H9 (cell line): ENCODE measurements around the gene NCOR2. TPM values are rescaled to one million over a fixed set of nuclear protein-coding genes. Genes with fewer than 3 reads are reported as not detected.
"Not testable (repeated sequence)": the region's sequence is repeated elsewhere in the genome, so short reads cannot be mapped to it uniquely, and the experiment has no call there.

Experiments
- DNase-seq: peaks from one replicate; pipeline ENCODE4 v3.0.0-alpha.2; 2017
- H2AFZ ChIP-seq: one replicate; pipeline ENCODE4 v1.6.1; 2013; ENCODE audit warnings: mild to moderate bottlenecking, low read length, control low read depth, moderate library complexity
- H2AK5ac ChIP-seq: 2 replicates; pipeline ENCODE4 v1.6.1; 2013; ENCODE audit warnings: low read length, control low read depth, mixed read lengths; ENCODE audit not compliant: insufficient read length
- H2BK120ac ChIP-seq: one replicate; pipeline ENCODE4 v1.6.1; 2013; ENCODE audit warnings: low read depth, mild to moderate bottlenecking, low read length, control low read depth, inconsistent platforms; ENCODE audit not compliant: poor library complexity, severe bottlenecking
- H2BK12ac ChIP-seq: 2 replicates; pipeline ENCODE4 v1.6.1; 2013; ENCODE audit warnings: low read length, control low read depth, mixed read lengths, low read depth; ENCODE audit not compliant: insufficient read length
- H2BK15ac ChIP-seq: 2 replicates; pipeline ENCODE4 v1.6.1; 2013; ENCODE audit warnings: low read depth, low read length, control low read depth
- H2BK20ac ChIP-seq: one replicate; pipeline ENCODE4 v1.6.1; 2013; ENCODE audit warnings: low read depth, mild to moderate bottlenecking, low read length, control low read depth, inconsistent platforms; ENCODE audit not compliant: poor library complexity, severe bottlenecking
- H2BK5ac ChIP-seq: 2 replicates; pipeline ENCODE4 v1.6.1; 2013; ENCODE audit warnings: low read length, control low read depth, mixed read lengths; ENCODE audit not compliant: insufficient read length
- H3K14ac ChIP-seq: 2 replicates; pipeline ENCODE4 v1.6.1; 2013; ENCODE audit warnings: low read length, control low read depth; ENCODE audit not compliant: insufficient read depth
- H3K18ac ChIP-seq: 2 replicates; pipeline ENCODE4 v1.6.1; 2013; ENCODE audit warnings: low read depth, mild to moderate bottlenecking, mixed read lengths, low read length, control low read depth; ENCODE audit not compliant: insufficient read length
- H3K23ac ChIP-seq: 2 replicates; pipeline ENCODE4 v1.6.1; 2013; ENCODE audit warnings: low read length, control low read depth, mixed read lengths, low read depth; ENCODE audit not compliant: insufficient read length
- H3K23me2 ChIP-seq: 2 replicates; pipeline ENCODE4 v1.6.1; 2013; ENCODE audit warnings: low read depth, mild to moderate bottlenecking, mixed read lengths, low read length, control low read depth; ENCODE audit not compliant: insufficient read length, poor library complexity, severe bottlenecking
- H3K27ac ChIP-seq: 2 replicates; pipeline ENCODE4 v1.5.1; 2013; ENCODE audit warnings: low read length, control low read depth, mixed read lengths, low read depth; ENCODE audit not compliant: insufficient read length
- H3K27me3 ChIP-seq: 2 replicates; pipeline ENCODE4 v1.6.1; 2013; ENCODE audit warnings: low read length, control low read depth, inconsistent platforms; ENCODE audit not compliant: insufficient read depth
- H3K4ac ChIP-seq: 2 replicates; pipeline ENCODE4 v1.6.1; 2013; ENCODE audit warnings: low read depth, mild to moderate bottlenecking, control low read depth, inconsistent platforms, low read length, moderate library complexity
- H3K4me1 ChIP-seq: 2 replicates; pipeline ENCODE4 v1.6.1; 2013; ENCODE audit warnings: low read length, control low read depth, inconsistent platforms; ENCODE audit not compliant: insufficient read depth
- H3K4me2 ChIP-seq: 2 replicates; pipeline ENCODE4 v1.6.1; 2013; ENCODE audit warnings: low read length, control low read depth, mixed read lengths; ENCODE audit not compliant: insufficient read length, insufficient read depth
- H3K56ac ChIP-seq: 2 replicates; pipeline ENCODE4 v1.6.1; 2013; ENCODE audit warnings: low read depth, mild to moderate bottlenecking, mixed read lengths, low read length, control low read depth; ENCODE audit not compliant: insufficient read length
- H3K79me1 ChIP-seq: 2 replicates; pipeline ENCODE4 v1.6.1; 2013; ENCODE audit warnings: low read depth, mild to moderate bottlenecking, moderate library complexity, low read length, control low read depth, inconsistent platforms; ENCODE audit not compliant: insufficient read depth, poor library complexity, severe bottlenecking
- H3K79me2 ChIP-seq: 2 replicates; pipeline ENCODE4 v1.6.1; 2013; ENCODE audit warnings: low read length, control low read depth, inconsistent platforms; ENCODE audit not compliant: insufficient read depth
- H3K9ac ChIP-seq: 2 replicates; pipeline ENCODE4 v1.6.1; 2013; ENCODE audit warnings: low read length, control low read depth, mixed read lengths; ENCODE audit not compliant: insufficient read length; ENCODE audit errors: extremely low read depth
- H3K9me3 ChIP-seq: one replicate; pipeline ENCODE4 v1.6.1; 2013; ENCODE audit warnings: low read depth, low read length, inconsistent platforms; ENCODE audit not compliant: control insufficient read depth
- H3T11ph ChIP-seq: one replicate; pipeline ENCODE4 v1.6.1; 2013; ENCODE audit warnings: mild to moderate bottlenecking, low read length, control low read depth, inconsistent platforms
- H4K20me1 ChIP-seq: one replicate; pipeline ENCODE4 v1.6.1; 2013; ENCODE audit not compliant: control insufficient read depth, insufficient read length, insufficient read depth
- H4K5ac ChIP-seq: 2 replicates; pipeline ENCODE4 v1.6.1; 2013; ENCODE audit warnings: low read depth, mild to moderate bottlenecking, mixed read lengths, low read length, control low read depth; ENCODE audit not compliant: insufficient read length
- H4K8ac ChIP-seq: replicated peaks from 2 replicates; pipeline ENCODE4 v1.6.1; 2013; ENCODE audit warnings: low read length, control low read depth, mixed read lengths, low read depth; ENCODE audit not compliant: insufficient read length
- H4K91ac ChIP-seq: 2 replicates; pipeline ENCODE4 v1.6.1; 2013; ENCODE audit warnings: low read depth, mild to moderate bottlenecking, moderate library complexity, mixed read lengths, low read length, control low read depth; ENCODE audit not compliant: insufficient read length
- H3K27ac Mint-ChIP-seq, 3 experiments: 2 replicates in 2 of 3; 3 replicates in 1 of 3; pipeline ENCODE4 v1.8.0; 2020 to 2021; ENCODE audit warnings: mixed read lengths in 3 of 3, mild to moderate bottlenecking in 1 of 3, moderate library complexity in 1 of 3
- H3K27me3 Mint-ChIP-seq: 2 replicates; pipeline ENCODE4 v1.8.0; 2021; ENCODE audit warnings: low read depth, mild to moderate bottlenecking, moderate library complexity, mixed read lengths
- H3K36me3 Mint-ChIP-seq, 3 experiments: 2 replicates in 2 of 3; 3 replicates in 1 of 3; pipeline ENCODE4 v1.8.0; 2020 to 2021; ENCODE audit warnings: low read depth in 3 of 3, mixed read lengths in 3 of 3; ENCODE audit not compliant: insufficient read depth in 1 of 3
- H3K4me1 Mint-ChIP-seq, 2 experiments: 2 replicates each; pipeline ENCODE4 v1.8.0; 2020; ENCODE audit warnings: mixed read lengths in 2 of 2
- H3K4me3 Mint-ChIP-seq, 2 experiments: 2 replicates in 1 of 2; 3 replicates in 1 of 2; pipeline ENCODE4 v1.8.0; 2020 to 2021; ENCODE audit warnings: mild to moderate bottlenecking in 2 of 2, mixed read lengths in 2 of 2, moderate library complexity in 1 of 2
- H3K9me3 Mint-ChIP-seq, 2 experiments: 2 replicates in 1 of 2; 3 replicates in 1 of 2; pipeline ENCODE4 v1.8.0; 2020; ENCODE audit warnings: mild to moderate bottlenecking in 2 of 2, mixed read lengths in 2 of 2, moderate library complexity in 1 of 2
- WGBS: extraction: QIAGEN DNeasy Blood & Tissue Kit; methylation state at CpG from one replicate; pipeline ENCODE4 v1.1.7; 2013; ENCODE audit warnings: missing lambda C conversion rate, low lambda C conversion rate, mixed read lengths; ENCODE audit not compliant: insufficient read length; ENCODE audit errors: extremely low coverage; 5-methylcytosine and 5-hydroxymethylcytosine counted together
- total RNA-seq: library from RNA; stranded (reverse); gene quantifications from 2 replicates; pipeline ENCODE4 v1.2.1, GENCODE V29; 2021
- TF ChIP-seq, protein P1 (sequence below): fragments of 200-600 bp; sonication (generic); conservative IDR thresholded peaks from 3 replicates; pipeline ENCODE4 v1.8.0; 2021; ENCODE audit warnings: antibody characterized with exemption, mild to moderate bottlenecking

Gene NCOR2
- total RNA-seq, 1 experiment from 2014 or later = 226 TPM

DNA sequence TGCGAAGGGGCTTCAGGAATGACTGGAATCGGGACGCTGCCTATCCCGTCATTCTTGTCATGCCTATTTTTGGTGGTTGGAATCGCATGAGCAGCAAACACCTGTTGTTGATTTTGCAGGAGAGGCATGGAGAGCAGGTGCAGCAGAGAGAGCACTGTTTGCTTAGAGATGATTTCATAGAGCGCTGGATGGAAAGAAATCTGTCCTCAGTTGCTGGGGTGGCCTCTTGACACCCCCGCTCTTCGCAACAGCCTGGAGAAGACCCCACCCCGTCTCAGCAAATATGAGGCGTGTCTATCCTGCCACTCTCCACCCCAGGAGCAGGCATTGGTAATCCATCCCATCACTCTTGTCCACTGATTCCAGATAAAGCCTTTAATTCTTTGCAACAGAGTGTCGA is 19.3 kb upstream of the NCOR2 start:
- Histone ChIP-seq H3K4ac (no peak overlapping the region), H2BK15ac (no peak overlapping the region), H3K27me3 (no peaks in the 10 kb centered on the region), H3K79me1 (no peaks in the 10 kb centered on the region), H2BK5ac (no peak overlapping the region), H3K27ac (no peak overlapping the region), H3K23me2 (no peaks in the 10 kb centered on the region), H2AK5ac (no peak overlapping the region), H3K4me2 (no peak overlapping the region), H4K91ac (no peak overlapping the region), H2BK12ac (no peak overlapping the region), H2BK120ac (no peak overlapping the region), H4K20me1 (no peaks in the 10 kb centered on the region), H4K8ac (no peak overlapping the region), H3K9ac (no peak overlapping the region), H2AFZ (no peak overlapping the region), H3K23ac (no peak overlapping the region), H4K5ac (no peak overlapping the region), H3K4me1 (no peaks in the 10 kb centered on the region), H2BK20ac (no peak overlapping the region), H3K14ac (no peak overlapping the region), H3K9me3 (no peaks in the 10 kb centered on the region), H3K18ac (no peak overlapping the region), H3K79me2 (no peaks in the 10 kb centered on the region), H3T11ph (no peak overlapping the region), H3K56ac (no peak overlapping the region)
- peaks cover 10 to 12% of the 10 kb centered on the region in 2 experiments for H3K9me3 Mint-ChIP-seq
- TF ChIP-seq, protein P1, sequence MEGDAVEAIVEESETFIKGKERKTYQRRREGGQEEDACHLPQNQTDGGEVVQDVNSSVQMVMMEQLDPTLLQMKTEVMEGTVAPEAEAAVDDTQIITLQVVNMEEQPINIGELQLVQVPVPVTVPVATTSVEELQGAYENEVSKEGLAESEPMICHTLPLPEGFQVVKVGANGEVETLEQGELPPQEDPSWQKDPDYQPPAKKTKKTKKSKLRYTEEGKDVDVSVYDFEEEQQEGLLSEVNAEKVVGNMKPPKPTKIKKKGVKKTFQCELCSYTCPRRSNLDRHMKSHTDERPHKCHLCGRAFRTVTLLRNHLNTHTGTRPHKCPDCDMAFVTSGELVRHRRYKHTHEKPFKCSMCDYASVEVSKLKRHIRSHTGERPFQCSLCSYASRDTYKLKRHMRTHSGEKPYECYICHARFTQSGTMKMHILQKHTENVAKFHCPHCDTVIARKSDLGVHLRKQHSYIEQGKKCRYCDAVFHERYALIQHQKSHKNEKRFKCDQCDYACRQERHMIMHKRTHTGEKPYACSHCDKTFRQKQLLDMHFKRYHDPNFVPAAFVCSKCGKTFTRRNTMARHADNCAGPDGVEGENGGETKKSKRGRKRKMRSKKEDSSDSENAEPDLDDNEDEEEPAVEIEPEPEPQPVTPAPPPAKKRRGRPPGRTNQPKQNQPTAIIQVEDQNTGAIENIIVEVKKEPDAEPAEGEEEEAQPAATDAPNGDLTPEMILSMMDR = no peak
- DNase-seq = no peak
- H3K27me3 Mint-ChIP-seq = peaks cover 9% of the 10 kb centered on the region
- peaks cover 0 to 10% (median 2%) of the 10 kb centered on the region in 3 experiments; a peak in 5 of 7 replicates for H3K36me3 Mint-ChIP-seq
- no peak overlapping the region for H3K4me3 Mint-ChIP-seq
- no peak overlapping the region for H3K27ac Mint-ChIP-seq
- WGBS = no CpG with 5 or more reads among the region's 11 CpGs
- 0 out of 4 replicates have a peak, but pooled peaks cover 0 to 2% of the 10 kb centered on the region in 2 experiments for H3K4me1 Mint-ChIP-seq

DNA sequence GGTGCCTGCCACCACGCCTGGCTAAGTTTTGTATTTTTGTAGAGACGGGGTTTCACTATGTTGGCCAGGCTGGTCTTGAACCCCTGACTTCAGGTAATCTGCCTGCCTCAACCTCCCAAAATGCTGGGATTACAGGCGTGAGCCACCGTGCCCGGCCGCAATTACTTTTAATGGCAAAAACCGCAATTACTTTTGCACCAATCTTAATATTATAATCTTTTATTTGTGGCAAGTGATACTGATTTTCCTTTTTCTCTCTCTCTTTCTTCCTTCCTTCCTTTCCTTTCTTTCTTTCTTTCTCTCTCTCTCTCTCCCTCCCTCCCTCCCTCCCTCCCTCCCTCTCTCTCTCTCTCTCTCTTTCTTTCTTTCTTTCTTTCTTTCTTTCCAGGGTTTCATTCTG is 17.1 kb upstream of the NCOR2 start:
- not testable (repeated sequence) for H3K27me3 ChIP-seq, H3K4me1 Mint-ChIP-seq, H2AK5ac ChIP-seq, DNase-seq, H3K4me2 ChIP-seq, H3K4me1 ChIP-seq, H4K91ac ChIP-seq, H3K23ac ChIP-seq, H3K79me2 ChIP-seq, H3K23me2 ChIP-seq, H2BK15ac ChIP-seq, H3T11ph ChIP-seq, H3K56ac ChIP-seq, H4K8ac ChIP-seq, H2AFZ ChIP-seq, H2BK120ac ChIP-seq, H2BK5ac ChIP-seq, H4K20me1 ChIP-seq, H4K5ac ChIP-seq, H3K27ac ChIP-seq, H3K14ac ChIP-seq, H3K4ac ChIP-seq, H3K36me3 Mint-ChIP-seq, H3K9me3 ChIP-seq, H3K27ac Mint-ChIP-seq, H3K9me3 Mint-ChIP-seq, H3K79me1 ChIP-seq, H3K4me3 Mint-ChIP-seq, H3K9ac ChIP-seq, H2BK20ac ChIP-seq, H2BK12ac ChIP-seq, H3K18ac ChIP-seq
- WGBS = no CpG with 5 or more reads among the region's 7 CpGs
- H3K27me3 Mint-ChIP-seq = peaks cover 11% of the 10 kb centered on the region
